ENCODE measurements around the gene TMEM26.

TMEM26 gene

DNA sequence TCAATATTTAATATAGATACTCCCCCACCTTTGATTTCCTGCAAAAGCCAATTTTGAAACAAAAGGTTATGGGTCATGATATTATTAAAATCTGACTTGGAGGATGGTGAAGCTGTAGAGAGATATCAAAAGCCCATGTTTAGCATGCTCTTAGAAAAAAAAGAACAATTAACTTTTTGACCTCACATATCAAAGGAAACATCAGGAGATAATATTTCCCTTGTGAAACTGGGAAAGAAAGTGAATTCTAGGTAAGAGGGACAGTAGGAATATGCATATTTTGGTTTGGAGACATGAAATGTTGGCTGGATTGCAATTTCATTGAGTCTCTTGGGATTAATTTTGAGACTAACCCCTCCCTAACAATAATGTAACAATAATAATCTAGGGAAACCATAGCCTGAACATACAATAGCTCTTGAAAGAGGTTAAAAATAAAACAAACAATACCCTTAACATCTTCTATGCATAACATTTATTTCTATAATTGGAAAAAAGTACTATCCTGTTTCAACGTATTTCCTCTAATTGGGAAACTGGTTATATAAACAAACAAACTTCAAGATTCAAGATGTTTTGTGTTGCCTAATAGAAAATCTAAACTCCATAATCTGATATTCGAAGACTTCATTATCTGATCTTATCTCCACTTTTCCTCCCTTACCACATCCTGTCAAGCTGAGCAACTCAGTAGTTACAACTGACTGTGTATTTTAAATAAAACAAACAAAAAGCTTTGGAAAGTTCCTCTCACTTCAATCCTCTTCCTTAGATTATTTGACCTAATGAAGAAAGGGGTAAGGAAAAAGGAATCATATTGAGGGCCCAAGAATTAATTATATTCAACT is 14.8 kb downstream of the TMEM26 start:
- no peak for TF ChIP-seq ZFP30 (CRISPR knock-in tag; IDR thresholded peaks at IDR 0.05)
- no peak for TF ChIP-seq CSRNP3 (CRISPR knock-in tag; IDR thresholded peaks at IDR 0.05)
- no peak for TF ChIP-seq ZC3H10 (CRISPR knock-in tag; IDR thresholded peaks at IDR 0.05)
- TF ChIP-seq PPARA (CRISPR knock-in tag; IDR thresholded peaks at IDR 0.05; ENCODE audit: borderline replicate concordance): no peak
- TF ChIP-seq TCF4 (CRISPR knock-in tag; IDR thresholded peaks at IDR 0.05; ENCODE audit: borderline replicate concordance): no peak
- no peak for TF ChIP-seq ZNF8 (CRISPR knock-in tag; IDR thresholded peaks at IDR 0.05)
- TF ChIP-seq SNAI2 (CRISPR knock-in tag; IDR thresholded peaks at IDR 0.05): no peak
- TF ChIP-seq ZNF70 (CRISPR knock-in tag; IDR thresholded peaks at IDR 0.05): no peak
- TF ChIP-seq ESRRG (CRISPR knock-in tag; IDR thresholded peaks at IDR 0.05): no peak
- no peak for TF ChIP-seq PATZ1 (CRISPR knock-in tag; IDR thresholded peaks at IDR 0.05; ENCODE audit: borderline replicate concordance)
- TF ChIP-seq, protein P1, sequence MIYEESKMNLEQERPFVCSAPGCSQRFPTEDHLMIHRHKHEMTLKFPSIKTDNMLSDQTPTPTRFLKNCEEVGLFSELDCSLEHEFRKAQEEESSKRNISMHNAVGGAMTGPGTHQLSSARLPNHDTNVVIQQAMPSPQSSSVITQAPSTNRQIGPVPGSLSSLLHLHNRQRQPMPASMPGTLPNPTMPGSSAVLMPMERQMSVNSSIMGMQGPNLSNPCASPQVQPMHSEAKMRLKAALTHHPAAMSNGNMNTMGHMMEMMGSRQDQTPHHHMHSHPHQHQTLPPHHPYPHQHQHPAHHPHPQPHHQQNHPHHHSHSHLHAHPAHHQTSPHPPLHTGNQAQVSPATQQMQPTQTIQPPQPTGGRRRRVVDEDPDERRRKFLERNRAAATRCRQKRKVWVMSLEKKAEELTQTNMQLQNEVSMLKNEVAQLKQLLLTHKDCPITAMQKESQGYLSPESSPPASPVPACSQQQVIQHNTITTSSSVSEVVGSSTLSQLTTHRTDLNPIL (CRISPR knock-in tag; IDR thresholded peaks at IDR 0.05; ENCODE audit: low read depth): no peak
- TF ChIP-seq, protein P2, sequence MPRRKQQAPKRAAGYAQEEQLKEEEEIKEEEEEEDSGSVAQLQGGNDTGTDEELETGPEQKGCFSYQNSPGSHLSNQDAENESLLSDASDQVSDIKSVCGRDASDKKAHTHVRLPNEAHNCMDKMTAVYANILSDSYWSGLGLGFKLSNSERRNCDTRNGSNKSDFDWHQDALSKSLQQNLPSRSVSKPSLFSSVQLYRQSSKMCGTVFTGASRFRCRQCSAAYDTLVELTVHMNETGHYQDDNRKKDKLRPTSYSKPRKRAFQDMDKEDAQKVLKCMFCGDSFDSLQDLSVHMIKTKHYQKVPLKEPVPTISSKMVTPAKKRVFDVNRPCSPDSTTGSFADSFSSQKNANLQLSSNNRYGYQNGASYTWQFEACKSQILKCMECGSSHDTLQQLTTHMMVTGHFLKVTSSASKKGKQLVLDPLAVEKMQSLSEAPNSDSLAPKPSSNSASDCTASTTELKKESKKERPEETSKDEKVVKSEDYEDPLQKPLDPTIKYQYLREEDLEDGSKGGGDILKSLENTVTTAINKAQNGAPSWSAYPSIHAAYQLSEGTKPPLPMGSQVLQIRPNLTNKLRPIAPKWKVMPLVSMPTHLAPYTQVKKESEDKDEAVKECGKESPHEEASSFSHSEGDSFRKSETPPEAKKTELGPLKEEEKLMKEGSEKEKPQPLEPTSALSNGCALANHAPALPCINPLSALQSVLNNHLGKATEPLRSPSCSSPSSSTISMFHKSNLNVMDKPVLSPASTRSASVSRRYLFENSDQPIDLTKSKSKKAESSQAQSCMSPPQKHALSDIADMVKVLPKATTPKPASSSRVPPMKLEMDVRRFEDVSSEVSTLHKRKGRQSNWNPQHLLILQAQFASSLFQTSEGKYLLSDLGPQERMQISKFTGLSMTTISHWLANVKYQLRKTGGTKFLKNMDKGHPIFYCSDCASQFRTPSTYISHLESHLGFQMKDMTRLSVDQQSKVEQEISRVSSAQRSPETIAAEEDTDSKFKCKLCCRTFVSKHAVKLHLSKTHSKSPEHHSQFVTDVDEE (CRISPR knock-in tag; IDR thresholded peaks at IDR 0.05): no peak
- TF ChIP-seq ZNF565 (CRISPR knock-in tag; conservative IDR thresholded peaks at IDR 0.05; ENCODE audit: low read depth): no peak
- TF ChIP-seq ZFP3 (CRISPR knock-in tag; IDR thresholded peaks at IDR 0.05): no peak
- no peak for TF ChIP-seq GLIS3 (CRISPR knock-in tag; IDR thresholded peaks at IDR 0.05)
- no peak for TF ChIP-seq ARNTL (CRISPR knock-in tag; IDR thresholded peaks at IDR 0.05; ENCODE audit: borderline replicate concordance, low read depth)
- no peak for TF ChIP-seq CSDC2 (CRISPR knock-in tag; IDR thresholded peaks at IDR 0.05)
- no peak for TF ChIP-seq ISL1 (CRISPR knock-in tag; IDR thresholded peaks at IDR 0.05)
- no peak for ATAC-seq

DNA sequence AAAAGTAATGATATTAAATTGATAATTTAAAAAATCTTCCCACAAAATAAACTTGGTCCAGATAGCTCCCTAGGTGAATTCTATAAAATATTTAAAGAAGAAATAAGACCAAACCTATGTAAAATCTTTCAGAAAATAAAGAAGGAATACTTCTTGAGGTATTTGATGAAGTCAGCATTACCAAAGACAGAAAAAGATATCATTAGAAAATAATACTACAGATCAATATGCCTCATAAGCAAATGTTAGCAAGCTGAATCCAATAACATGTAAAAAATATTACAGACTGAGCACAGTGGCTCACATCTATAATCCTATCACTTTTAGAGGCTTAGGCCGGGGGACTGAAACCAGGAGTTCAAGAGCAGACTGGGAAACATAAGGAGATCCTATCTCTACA is 30.0 kb downstream of the TMEM26 start:
- no peak for TF ChIP-seq ZC3H10 (CRISPR knock-in tag; IDR thresholded peaks at IDR 0.05)
- TF ChIP-seq RARB (CRISPR knock-in tag; IDR thresholded peaks at IDR 0.05): no peak
- TF ChIP-seq ZNF70 (CRISPR knock-in tag; IDR thresholded peaks at IDR 0.05): no peak
- TF ChIP-seq BACH2 (CRISPR knock-in tag; IDR thresholded peaks at IDR 0.05; ENCODE audit: borderline replicate concordance): no peak
- TF ChIP-seq ISL1 (CRISPR knock-in tag; IDR thresholded peaks at IDR 0.05): no peak
- TF ChIP-seq, protein P2 (CRISPR knock-in tag; IDR thresholded peaks at IDR 0.05): no peak
- TF ChIP-seq ZFP3 (CRISPR knock-in tag; IDR thresholded peaks at IDR 0.05): no peak
- no peak for TF ChIP-seq GLIS3 (CRISPR knock-in tag; IDR thresholded peaks at IDR 0.05)
- no peak for TF ChIP-seq ZFP30 (CRISPR knock-in tag; IDR thresholded peaks at IDR 0.05)
- no peak for TF ChIP-seq ZNF8 (CRISPR knock-in tag; IDR thresholded peaks at IDR 0.05)
- TF ChIP-seq, protein P1 (CRISPR knock-in tag; IDR thresholded peaks at IDR 0.05; ENCODE audit: low read depth): no peak
- TF ChIP-seq ESRRG (CRISPR knock-in tag; IDR thresholded peaks at IDR 0.05): no peak
- no peak for TF ChIP-seq SNAI2 (CRISPR knock-in tag; IDR thresholded peaks at IDR 0.05)
- ATAC-seq: no peak
